Sigmoid colon (tissue), 7 donors: ENCODE results near the gene LRP1B. TPM values are rescaled to one million over a fixed set of nuclear protein-coding genes. Genes with fewer than 3 reads are reported as not detected.

Experiments used
- DNase-seq: peaks from one replicate; pipeline ENCODE4 v3.0.0-alpha.2; 2019
- H3K27ac ChIP-seq, 4 donors: fragments of 200-600 bp; sonication (generic); one replicate each; pipeline ENCODE4 v1.5.1; 2016 to 2019; ENCODE audit warnings: mild to moderate bottlenecking in 1 of 4
- H3K27me3 ChIP-seq, 3 donors: fragments of 200-600 bp; sonication (generic); one replicate each; pipeline ENCODE4 v1.5.1; 2019; ENCODE audit warnings: mild to moderate bottlenecking in 1 of 3
- H3K36me3 ChIP-seq, 4 donors: fragments of 200-600 bp; sonication (generic); one replicate each; pipeline ENCODE4 v1.5.1; 2016 to 2019
- H3K4me1 ChIP-seq, 4 donors: fragments of 200-600 bp; sonication (generic); one replicate each; pipeline ENCODE4 v1.5.1; 2017 to 2019
- H3K4me3 ChIP-seq, 4 donors: fragments of 200-600 bp; sonication (generic); one replicate each; pipeline ENCODE4 v1.5.1; 2017 to 2019; ENCODE audit warnings: mild to moderate bottlenecking in 2 of 4, moderate library complexity in 1 of 4
- H3K9me3 ChIP-seq, 4 donors: fragments of 200-600 bp in 3 of 4; sonication (generic) in 3 of 4; one replicate each; pipeline versions ENCODE4 v1.5.1 to v1.6.1; 2013 to 2019
- CTCF ChIP-seq, 4 experiments: fragments of 450-650 bp in 3 of 4; fragments of 200-600 bp in 1 of 4; IDR thresholded peaks; one replicate each; pipeline ENCODE4 v1.5.1; 2016 to 2019; ENCODE audit warnings: antibody characterized with exemption in 4 of 4, mild to moderate bottlenecking in 3 of 4, moderate library complexity in 2 of 4
- EP300 ChIP-seq, 4 donors: sonication (generic); formaldehyde crosslinking; IDR thresholded peaks; one replicate each; pipeline ENCODE4 v1.6.1; 2017; ENCODE audit warnings: antibody characterized with exemption in 4 of 4
- POLR2A ChIP-seq, 2 donors: fragments of 450-650 bp; IDR thresholded peaks; one replicate each; pipeline ENCODE4 v1.6.1; 2016; ENCODE audit warnings: antibody characterized with exemption in 2 of 2, mild to moderate bottlenecking in 2 of 2, moderate library complexity in 2 of 2
- POLR2AphosphoS5 ChIP-seq, 4 donors: sonication (generic); formaldehyde crosslinking; IDR thresholded peaks; one replicate each; pipeline ENCODE4 v1.6.1; 2017; ENCODE audit warnings: antibody characterized with exemption in 4 of 4
- WGBS, 2 donors: extraction: QIAGEN DNeasy Blood & Tissue Kit; methylation state at CpG; one replicate each; pipeline ENCODE4 v1.1.7; 2013; 5-methylcytosine and 5-hydroxymethylcytosine counted together
- intact Hi-C: fragments of 100-400 bp; cut with DNase I; formaldehyde crosslinking; loops from one replicate; pipeline ENCODE4 v1.15.1; 2023
- polyA plus RNA-seq, 3 donors: library from polyadenylated mRNA; stranded (reverse); fragments of 200-250 nt; gene quantifications; one replicate each; pipeline ENCODE4 v1.2.3, GENCODE V29; 2013
- total RNA-seq, 4 donors: library from RNA; depleted of rRNA; stranded (reverse); fragments of >200 nt; gene quantifications; one replicate each; pipeline ENCODE4 v1.1.0, GENCODE V29; 2016
- donor health status: healthy with polysubstance abuse.
- donor health status: Bipolar disorder and iron deficiency.
- donor health status: healthy.

The LRP1B gene
- total and polyA plus RNA-seq, 7 donors = 0.06 to 5.1 (median 2.0) TPM; not detected in 1

GRCh38 chr2:141599721-141600120 is 531.1 kb downstream of the LRP1B start:
- no peak for DNase-seq
- WGBS, 2 donors = 81 to 88% methylated on average over 4 of the region's 4 CpGs
- H3K27me3 ChIP-seq = no peaks in the 10 kb centered on the region
- H3K9me3 ChIP-seq = no peaks in the 10 kb centered on the region
- no peaks in the 10 kb centered on the region for H3K36me3 ChIP-seq
- H3K27ac ChIP-seq = no peak overlapping the region
- no peak for TF ChIP-seq POLR2A (IDR thresholded peaks at IDR 0.05)
- TF ChIP-seq EP300 (IDR thresholded peaks at IDR 0.05) = no peak
- no peak for TF ChIP-seq POLR2AphosphoS5 (IDR thresholded peaks at IDR 0.05)
- intact Hi-C loops = no loop called here
- H3K4me3 ChIP-seq = no peak overlapping the region
- H3K4me1 ChIP-seq = no peaks in the 10 kb centered on the region

- intact Hi-C loops = no loop called here
- H3K4me1 ChIP-seq = no peaks in the 10 kb centered on the region
- no peaks in the 10 kb centered on the region for H3K9me3 ChIP-seq
- no peaks in the 10 kb centered on the region for H3K27me3 ChIP-seq
- TF ChIP-seq EP300 (IDR thresholded peaks at IDR 0.05) (no peak), CTCF (IDR thresholded peaks at IDR 0.05) (no peak), POLR2A (IDR thresholded peaks at IDR 0.05) (no peak), POLR2AphosphoS5 (IDR thresholded peaks at IDR 0.05) (no peak)
- H3K27ac ChIP-seq = no peak overlapping the region
- DNase-seq = no peak
- WGBS, 2 donors = 38 to 47% methylated on average over 2 of the region's 2 CpGs
- H3K4me3 ChIP-seq = no peak overlapping the region
- no peaks in the 10 kb centered on the region for H3K36me3 ChIP-seq
These were observed 531.8 kb downstream of the LRP1B start for GRCh38 chr2:141598982-141599381.

- Histone ChIP-seq H3K9me3 (peaks cover 0 to 2% (median 0%) of the 10 kb centered on the region in 4 donors), H3K36me3 (no peaks in the 10 kb centered on the region), H3K4me3 (no peak overlapping the region), H3K27me3 (no peaks in the 10 kb centered on the region), H3K4me1 (no peaks in the 10 kb centered on the region), H3K27ac (no peak overlapping the region)
- TF ChIP-seq EP300 (IDR thresholded peaks at IDR 0.05) (no peak), CTCF (IDR thresholded peaks at IDR 0.05) (no peak), POLR2AphosphoS5 (IDR thresholded peaks at IDR 0.05) (no peak), POLR2A (IDR thresholded peaks at IDR 0.05) (no peak)
- intact Hi-C loops = no loop called here
- 86 to 87% methylated on average over 3 of the region's 3 CpGs for WGBS, 2 donors
- DNase-seq = no peak
These were observed 535.4 kb downstream of the LRP1B start for GRCh38 chr2:141595316-141595920.

GRCh38 chr2:141591787-141592186 is 539.0 kb downstream of the LRP1B start:
- 52 to 72% methylated on average over 3 of the region's 3 CpGs for WGBS, 2 donors
- Histone ChIP-seq H3K4me1 (no peaks in the 10 kb centered on the region), H3K27me3 (no peaks in the 10 kb centered on the region), H3K27ac (no peak overlapping the region), H3K9me3 (peaks cover 0 to 2% (median 0%) of the 10 kb centered on the region in 4 donors), H3K4me3 (no peak overlapping the region), H3K36me3 (no peaks in the 10 kb centered on the region)
- intact Hi-C loops = no loop called here
- no peak for DNase-seq
- no peak for TF ChIP-seq POLR2A (IDR thresholded peaks at IDR 0.05)
- no peak for TF ChIP-seq EP300 (IDR thresholded peaks at IDR 0.05)
- no peak for TF ChIP-seq POLR2AphosphoS5 (IDR thresholded peaks at IDR 0.05)
- no peak for TF ChIP-seq CTCF (IDR thresholded peaks at IDR 0.05)

GRCh38 chr2:141590620-141591019 is 540.2 kb downstream of the LRP1B start:
- no peak overlapping the region for H3K27ac ChIP-seq
- H3K4me1 ChIP-seq = no peaks in the 10 kb centered on the region
- no peaks in the 10 kb centered on the region for H3K36me3 ChIP-seq
- no peak for DNase-seq
- WGBS, 2 donors = 87 to 92% methylated on average over 5 of the region's 5 CpGs
- no peak overlapping the region for H3K4me3 ChIP-seq
- H3K9me3 ChIP-seq = peaks cover 0 to 2% (median 0%) of the 10 kb centered on the region in 4 donors
- H3K27me3 ChIP-seq = no peaks in the 10 kb centered on the region
- TF ChIP-seq EP300 (IDR thresholded peaks at IDR 0.05) (no peak), CTCF (IDR thresholded peaks at IDR 0.05) (no peak), POLR2A (IDR thresholded peaks at IDR 0.05) (no peak), POLR2AphosphoS5 (IDR thresholded peaks at IDR 0.05) (no peak)
- intact Hi-C loops = no loop called here
